Activated T-cell treated with anti-CD3 and anti-CD28 coated beads, Interleukin-2, amount 50 U/mL, for 4 hours (primary cell): ENCODE data around the gene ATP6V1D. TPM values are rescaled to one million over a fixed set of nuclear protein-coding genes. Genes with fewer than 3 reads are reported as not detected.
"Not testable (repeated sequence)": the region's sequence is repeated elsewhere in the genome, so short reads cannot be mapped to it uniquely, and the experiment has no call there.

Experiments
- ATAC-seq, 2 donors: fragments of 200-7000 bp; cut with Tn5 transposase; one replicate each; pipeline ENCODE4 v1.10.0; 2021
- DNase-seq: peaks from one replicate; pipeline ENCODE4 v3.0.0-alpha.2; 2020
- H3K27me3 Mint-ChIP-seq: one replicate; pipeline ENCODE4 v1.8.0; 2021; ENCODE audit warnings: low read depth, mixed read lengths
- H3K36me3 Mint-ChIP-seq: one replicate; pipeline ENCODE4 v1.8.0; 2022; ENCODE audit warnings: mixed read lengths; ENCODE audit not compliant: insufficient read depth
- H3K4me1 Mint-ChIP-seq: one replicate; pipeline ENCODE4 v1.8.0; 2021; ENCODE audit warnings: low read depth, mixed read lengths
- H3K4me3 Mint-ChIP-seq: one replicate; pipeline ENCODE4 v1.8.0; 2021; ENCODE audit warnings: mild to moderate bottlenecking, moderate library complexity, mixed read lengths
- H3K9me3 Mint-ChIP-seq: one replicate; pipeline ENCODE4 v1.8.0; 2021; ENCODE audit warnings: mixed read lengths
- total RNA-seq, 3 donors: library from RNA; stranded (reverse); gene quantifications; one replicate each; pipeline ENCODE4 v1.2.1, GENCODE V29; 2021

Gene ATP6V1D
- total RNA-seq, 3 donors from 2014 or later, result 22.7 to 30.9 (median 24.8) TPM

GRCh38 chr14:67352055-67352454 lies 7.5 kb downstream of the ATP6V1D start:
- ATAC-seq, result no peak
- H3K9me3 Mint-ChIP-seq, result no peaks in the 10 kb centered on the region
- no peaks in the 10 kb centered on the region for H3K27me3 Mint-ChIP-seq
- H3K4me3 Mint-ChIP-seq, result no peak overlapping the region
- peaks cover 17% of the 10 kb centered on the region for H3K36me3 Mint-ChIP-seq
- H3K4me1 Mint-ChIP-seq, result peaks cover 10% of the 10 kb centered on the region
- no peak for DNase-seq

- Mint-ChIP-seq H3K9me3 (no peaks in the 10 kb centered on the region), H3K4me3 (no peak overlapping the region), H3K4me1 (no peaks in the 10 kb centered on the region), H3K36me3 (peaks cover 28% of the 10 kb centered on the region), H3K27me3 (no peaks in the 10 kb centered on the region)
- ATAC-seq (no peak), DNase-seq (no peak)
These were observed 14.0 kb downstream of the ATP6V1D start for GRCh38 chr14:67345583-67345982.

GRCh38 chr14:67343601-67344230 lies 15.9 kb downstream of the ATP6V1D start:
- H3K4me3 Mint-ChIP-seq, result no peak overlapping the region
- no peaks in the 10 kb centered on the region for H3K9me3 Mint-ChIP-seq
- ATAC-seq (no peak), DNase-seq (no peak)
- peaks cover 25% of the 10 kb centered on the region for H3K36me3 Mint-ChIP-seq
- no peaks in the 10 kb centered on the region for H3K27me3 Mint-ChIP-seq
- H3K4me1 Mint-ChIP-seq, result no peaks in the 10 kb centered on the region

GRCh38 chr14:67341231-67341630 lies 18.4 kb downstream of the ATP6V1D start:
- H3K4me1 Mint-ChIP-seq, H3K4me3 Mint-ChIP-seq, DNase-seq, H3K9me3 Mint-ChIP-seq, ATAC-seq, H3K27me3 Mint-ChIP-seq: not testable (repeated sequence)
- H3K36me3 Mint-ChIP-seq, result peaks cover 34% of the 10 kb centered on the region

GRCh38 chr14:67335781-67336180 lies 23.8 kb downstream of the ATP6V1D start:
- DNase-seq, result no peak
- H3K27me3 Mint-ChIP-seq, result no peaks in the 10 kb centered on the region
- no peaks in the 10 kb centered on the region for H3K9me3 Mint-ChIP-seq
- no peak for ATAC-seq
- no peaks in the 10 kb centered on the region for H3K4me1 Mint-ChIP-seq
- peaks cover 39% of the 10 kb centered on the region for H3K36me3 Mint-ChIP-seq
- H3K4me3 Mint-ChIP-seq, result no peak overlapping the region

- peaks cover 38% of the 10 kb centered on the region for H3K36me3 Mint-ChIP-seq
- ATAC-seq (no peak), DNase-seq (no peak)
- H3K4me3 Mint-ChIP-seq, result no peak overlapping the region
- H3K4me1 Mint-ChIP-seq, result no peaks in the 10 kb centered on the region
- no peaks in the 10 kb centered on the region for H3K27me3 Mint-ChIP-seq
- H3K9me3 Mint-ChIP-seq, result no peaks in the 10 kb centered on the region
These were observed 27.1 kb downstream of the ATP6V1D start for GRCh38 chr14:67332468-67332867.

GRCh38 chr14:67331368-67332125 lies 28.1 kb downstream of the ATP6V1D start:
- ATAC-seq (no peak), DNase-seq (no peak)
- H3K9me3 Mint-ChIP-seq, result no peaks in the 10 kb centered on the region
- peaks cover 41% of the 10 kb centered on the region for H3K36me3 Mint-ChIP-seq
- H3K4me3 Mint-ChIP-seq, result no peak overlapping the region
- no peaks in the 10 kb centered on the region for H3K4me1 Mint-ChIP-seq
- H3K27me3 Mint-ChIP-seq, result no peaks in the 10 kb centered on the region

- not testable (repeated sequence) for H3K27me3 Mint-ChIP-seq, DNase-seq, H3K4me3 Mint-ChIP-seq, H3K9me3 Mint-ChIP-seq, H3K4me1 Mint-ChIP-seq, ATAC-seq
- peaks cover 36% of the 10 kb centered on the region for H3K36me3 Mint-ChIP-seq
These were observed 29.9 kb downstream of the ATP6V1D start for GRCh38 chr14:67329666-67330065.

GRCh38 chr14:67319142-67319541 lies 40.5 kb downstream of the ATP6V1D start:
- no peak for DNase-seq
- Mint-ChIP-seq H3K4me3 (no peak overlapping the region), H3K4me1 (no peaks in the 10 kb centered on the region), H3K27me3 (no peaks in the 10 kb centered on the region), H3K36me3 (peaks cover 9% of the 10 kb centered on the region), H3K9me3 (no peaks in the 10 kb centered on the region)
- ATAC-seq, result no peak

- peaks cover 13% of the 10 kb centered on the region for H3K36me3 Mint-ChIP-seq
- H3K4me3 Mint-ChIP-seq, result no peak overlapping the region
- no peak for ATAC-seq
- H3K4me1 Mint-ChIP-seq, result no peaks in the 10 kb centered on the region
- H3K27me3 Mint-ChIP-seq, result no peaks in the 10 kb centered on the region
- no peaks in the 10 kb centered on the region for H3K9me3 Mint-ChIP-seq
- DNase-seq, result no peak
These were observed 41.8 kb downstream of the ATP6V1D start for GRCh38 chr14:67317822-67318221.

GRCh38 chr14:67313153-67313552 lies 46.5 kb downstream of the ATP6V1D start:
- no peaks in the 10 kb centered on the region for H3K4me1 Mint-ChIP-seq
- ATAC-seq (no peak), DNase-seq (no peak)
- H3K27me3 Mint-ChIP-seq, result no peaks in the 10 kb centered on the region
- no peaks in the 10 kb centered on the region for H3K9me3 Mint-ChIP-seq
- H3K36me3 Mint-ChIP-seq, result peaks cover 13% of the 10 kb centered on the region
- no peak overlapping the region for H3K4me3 Mint-ChIP-seq

GRCh38 chr14:67311868-67312267 lies 47.7 kb downstream of the ATP6V1D start:
- Mint-ChIP-seq H3K36me3 (peaks cover 16% of the 10 kb centered on the region), H3K4me3 (no peak overlapping the region), H3K4me1 (no peaks in the 10 kb centered on the region), H3K27me3 (no peaks in the 10 kb centered on the region), H3K9me3 (no peaks in the 10 kb centered on the region)
- ATAC-seq (no peak), DNase-seq (no peak)
